Measurements from ENCODE around the gene SLC34A3.

Gene SLC34A3

GRCh38 chr9:137251490-137252268 lies 21.0 kb downstream of the SLC34A3 start:
- no peak for TF ChIP-seq CTCF (IDR thresholded peaks at IDR 0.05; ENCODE audit: low read depth, low read length)
- no peak overlapping the region for H3K4me3 ChIP-seq (replicated peaks in 1 of 2; ENCODE audit: low read depth in 2 of 2, low read length in 2 of 2)
- DNase-seq (ENCODE audit: low read depth in 2 of 2) = no peak

- no peak for DNase-seq (ENCODE audit: low read depth in 2 of 2)
- TF ChIP-seq CTCF (IDR thresholded peaks at IDR 0.05; ENCODE audit: low read depth, low read length) = no peak
- H3K4me3 ChIP-seq (replicated peaks in 1 of 2; ENCODE audit: low read depth in 2 of 2, low read length in 2 of 2) = no peak overlapping the region
Observed at GRCh38 chr9:137252555-137253506, 22.1 kb downstream of the SLC34A3 start.

GRCh38 chr9:137253717-137254623 lies 23.3 kb downstream of the SLC34A3 start:
- H3K4me3 ChIP-seq (replicated peaks in 1 of 2; ENCODE audit: low read depth in 2 of 2, low read length in 2 of 2) = peak overlapping the region; percentile 70 to 76
- no peak for TF ChIP-seq CTCF (IDR thresholded peaks at IDR 0.05; ENCODE audit: low read depth, low read length)
- DNase-seq (ENCODE audit: low read depth in 2 of 2) = peak in 1 of 2 donors; percentile 22

- peak; percentile 84 to 92 for DNase-seq (ENCODE audit: low read depth in 2 of 2)
- peak within 1 kb of the TSS; percentile 87 to 92 for H3K4me3 ChIP-seq (replicated peaks in 1 of 2; ENCODE audit: low read depth in 2 of 2, low read length in 2 of 2)
- TF ChIP-seq CTCF (IDR thresholded peaks at IDR 0.05; ENCODE audit: low read depth, low read length) = no peak
Observed at GRCh38 chr9:137254624-137255447, 24.1 kb downstream of the SLC34A3 start, which contains the start of gene NELFB. Gene NELFB (plus strand): TSS chr9:137255327.

GRCh38 chr9:137255448-137256114 lies 24.9 kb downstream of the SLC34A3 start:
- peak overlapping the region; percentile 87 to 92 for H3K4me3 ChIP-seq (replicated peaks in 1 of 2; ENCODE audit: low read depth in 2 of 2, low read length in 2 of 2)
- no peak for TF ChIP-seq CTCF (IDR thresholded peaks at IDR 0.05; ENCODE audit: low read depth, low read length)
- DNase-seq (ENCODE audit: low read depth in 2 of 2) = peak; percentile 43 to 45

All from cardiac fibroblast (primary cell).